SK-N-SH treated with all-trans-retinoic acid at 6 μM for 48 hours (cell line): ENCODE results near the gene WFS1.

Source experiments
- CREB5 ChIP-seq: fragments of 250-450 bp; sonication (Bioruptor Pico); IDR thresholded peaks from 2 replicates; pipeline ENCODE4 v1.5.1; 2020; ENCODE audit warnings: low read depth, mild to moderate bottlenecking, moderate library complexity
- TOX ChIP-seq: fragments of 250-450 bp; sonication (Bioruptor Pico); IDR thresholded peaks from 2 replicates; pipeline ENCODE4 v1.8.0; 2021; ENCODE audit warnings: mild to moderate bottlenecking, moderate library complexity, borderline replicate concordance
- TSHZ2 ChIP-seq: fragments of 250-450 bp; sonication (Bioruptor Pico); IDR thresholded peaks from 2 replicates; pipeline ENCODE4 v1.5.0; 2020; ENCODE audit warnings: mild to moderate bottlenecking, moderate library complexity
- ZC3H10 ChIP-seq: fragments of 250-450 bp; sonication (Bioruptor Pico); IDR thresholded peaks from 2 replicates; pipeline ENCODE4 v1.5.1; 2021; ENCODE audit warnings: mild to moderate bottlenecking, moderate library complexity
- ZFP3 ChIP-seq: fragments of 250-450 bp; sonication (Bioruptor Pico); IDR thresholded peaks from 2 replicates; pipeline ENCODE4 v1.5.0; 2020; ENCODE audit warnings: mild to moderate bottlenecking, moderate library complexity
- TF ChIP-seq, protein P1 (sequence below): fragments of 250-450 bp; sonication (Bioruptor Pico); IDR thresholded peaks from 2 replicates; pipeline ENCODE4 v1.8.0; 2020; ENCODE audit warnings: mild to moderate bottlenecking, moderate library complexity, borderline replicate concordance

GRCh38 chr4:6251365-6251764 is 18.3 kb upstream of the WFS1 start:
- no peak for TF ChIP-seq ZFP3 (CRISPR knock-in tag)
- TF ChIP-seq CREB5 (CRISPR knock-in tag), result no peak
- no peak for TF ChIP-seq ZC3H10 (CRISPR knock-in tag)
- TF ChIP-seq TSHZ2, result no peak
- TF ChIP-seq, protein P1, sequence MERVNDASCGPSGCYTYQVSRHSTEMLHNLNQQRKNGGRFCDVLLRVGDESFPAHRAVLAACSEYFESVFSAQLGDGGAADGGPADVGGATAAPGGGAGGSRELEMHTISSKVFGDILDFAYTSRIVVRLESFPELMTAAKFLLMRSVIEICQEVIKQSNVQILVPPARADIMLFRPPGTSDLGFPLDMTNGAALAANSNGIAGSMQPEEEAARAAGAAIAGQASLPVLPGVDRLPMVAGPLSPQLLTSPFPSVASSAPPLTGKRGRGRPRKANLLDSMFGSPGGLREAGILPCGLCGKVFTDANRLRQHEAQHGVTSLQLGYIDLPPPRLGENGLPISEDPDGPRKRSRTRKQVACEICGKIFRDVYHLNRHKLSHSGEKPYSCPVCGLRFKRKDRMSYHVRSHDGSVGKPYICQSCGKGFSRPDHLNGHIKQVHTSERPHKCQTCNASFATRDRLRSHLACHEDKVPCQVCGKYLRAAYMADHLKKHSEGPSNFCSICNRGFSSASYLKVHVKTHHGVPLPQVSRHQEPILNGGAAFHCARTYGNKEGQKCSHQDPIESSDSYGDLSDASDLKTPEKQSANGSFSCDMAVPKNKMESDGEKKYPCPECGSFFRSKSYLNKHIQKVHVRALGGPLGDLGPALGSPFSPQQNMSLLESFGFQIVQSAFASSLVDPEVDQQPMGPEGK, result no peak
- no peak for TF ChIP-seq TOX
